Kidney epithelial cell (primary cell): Measurements from ENCODE around the gene HMGB1. TPM values are rescaled to one million over a fixed set of nuclear protein-coding genes. Genes with fewer than 3 reads are reported as not detected.

Experiments
- DNase-seq: peaks from one replicate; pipeline ENCODE4 v3.0.0-alpha.2; 2010; ENCODE audit warnings: low read depth
- H3K27me3 ChIP-seq: 2 replicates; pipeline ENCODE4 v1.6.0; 2011; ENCODE audit warnings: low read length; ENCODE audit not compliant: control insufficient read depth, insufficient read depth
- H3K36me3 ChIP-seq: 2 replicates; pipeline ENCODE4 v1.5.1; 2011; ENCODE audit warnings: low read length; ENCODE audit not compliant: control insufficient read depth, insufficient read depth
- H3K4me3 ChIP-seq: 2 replicates; pipeline ENCODE4 v1.5.1; 2011; ENCODE audit warnings: low read depth, mild to moderate bottlenecking, control low read depth, low read length
- CTCF ChIP-seq: IDR thresholded peaks from 2 replicates; pipeline ENCODE4 v1.5.1; 2011; ENCODE audit warnings: mild to moderate bottlenecking, moderate library complexity, low read length, control low read depth, inconsistent platforms; ENCODE audit not compliant: insufficient read depth, poor library complexity, severe bottlenecking
- total RNA-seq: library from RNA; depleted of rRNA; stranded (reverse); fragments of >200 nt; gene quantifications from 2 replicates; pipeline ENCODE4 v1.2.3, GENCODE V29; 2015

The HMGB1 gene
- total RNA-seq, 1 donor from 2014 or later = 448 TPM

GRCh38 chr13:30477346-30478195, 11.8 kb upstream of the HMGB1 start:
- no peak for DNase-seq
- Histone ChIP-seq H3K4me3 (no peak overlapping the region), H3K36me3 (no peaks in the 10 kb centered on the region), H3K27me3 (no peaks in the 10 kb centered on the region)
- TF ChIP-seq CTCF = no peak

- Histone ChIP-seq H3K4me3 (no peak overlapping the region), H3K27me3 (no peaks in the 10 kb centered on the region), H3K36me3 (no peaks in the 10 kb centered on the region)
- no peak for DNase-seq
- no peak for TF ChIP-seq CTCF
These were observed 7.9 kb upstream of the HMGB1 start for GRCh38 chr13:30473675-30474074.

- no peak for DNase-seq
- no peak for TF ChIP-seq CTCF
- Histone ChIP-seq H3K4me3 (no peak overlapping the region), H3K27me3 (no peaks in the 10 kb centered on the region), H3K36me3 (no peaks in the 10 kb centered on the region)
These were observed 1.1 kb upstream of the HMGB1 start for GRCh38 chr13:30466841-30467252.

GRCh38 chr13:30466358-30466714, 600 bp upstream of the HMGB1 start:
- TF ChIP-seq CTCF = no peak
- no peaks in the 10 kb centered on the region for H3K36me3 ChIP-seq
- no peaks in the 10 kb centered on the region for H3K27me3 ChIP-seq
- no peak for DNase-seq
- H3K4me3 ChIP-seq = peak overlapping the region; percentile 61

GRCh38 chr13:30465343-30465592, 468 bp downstream of the HMGB1 start:
- peak overlapping the region; percentile 61 for H3K4me3 ChIP-seq
- no peak for DNase-seq
- H3K27me3 ChIP-seq = no peaks in the 10 kb centered on the region
- H3K36me3 ChIP-seq = no peaks in the 10 kb centered on the region
- TF ChIP-seq CTCF = no peak

GRCh38 chr13:30464496-30465342, 1.0 kb downstream of the HMGB1 start:
- Histone ChIP-seq H3K27me3 (no peaks in the 10 kb centered on the region), H3K36me3 (no peaks in the 10 kb centered on the region), H3K4me3 (peak overlapping the region; percentile 61)
- TF ChIP-seq CTCF = no peak
- no peak for DNase-seq
